Stromal cell of bone marrow (primary cell): ENCODE measurements around the gene GHRH.
A peak's percentile ranks its signal among the peaks of the same experiment; 100 is the strongest.

ENCODE experiments used
- DNase-seq: peaks from one replicate; pipeline ENCODE4 v3.0.0-alpha.2; 2012; ENCODE audit warnings: low read depth

Gene GHRH

GRCh38 chr20:37204056-37204455 is 57.6 kb downstream of the GHRH start:
- DNase-seq = no peak

- DNase-seq = peak; percentile 80
Measured at GRCh38 chr20:37202267-37202943, 59.2 kb downstream of the GHRH start.

DNA sequence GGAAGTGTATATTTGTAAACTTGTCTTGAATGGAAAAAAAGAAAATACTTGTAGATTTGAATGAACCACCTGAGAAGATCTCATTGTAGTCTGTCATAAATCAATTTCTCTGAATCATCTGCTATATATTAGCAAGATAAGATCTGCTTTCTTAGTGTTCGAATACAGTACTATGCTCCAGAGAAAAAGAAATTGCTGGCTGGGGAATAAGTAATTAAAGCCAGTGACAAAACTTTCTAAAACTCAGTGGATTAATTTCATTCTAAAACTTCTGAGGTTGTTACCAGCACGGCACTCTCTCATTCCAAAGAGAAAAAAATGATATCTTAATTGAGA is 59.8 kb downstream of the GHRH start:
- no peak for DNase-seq
